Esophagus (tissue), 2 donors: ENCODE measurements around the gene RNU1-2. TPM values are rescaled to one million over a fixed set of nuclear protein-coding genes. Genes with fewer than 3 reads are reported as not detected.
"Not testable (repeated sequence)": the region's sequence is repeated elsewhere in the genome, so short reads cannot be mapped to it uniquely, and the experiment has no call there.

ENCODE experiments used
- H3K27ac ChIP-seq, 2 donors: one replicate each; pipeline ENCODE4 v1.5.1; 2013; ENCODE audit warnings: low read depth in 2 of 2, mild to moderate bottlenecking in 2 of 2, inconsistent platforms in 1 of 2, low read length in 1 of 2, moderate library complexity in 1 of 2
- H3K27me3 ChIP-seq, 2 donors: one replicate each; pipeline ENCODE4 v1.6.1; 2013; ENCODE audit warnings: low read length in 2 of 2, control low read depth in 1 of 2, mild to moderate bottlenecking in 1 of 2; ENCODE audit not compliant: insufficient read depth in 2 of 2, control insufficient read depth in 1 of 2
- H3K36me3 ChIP-seq, 2 donors: one replicate each; pipeline ENCODE4 v1.6.1; 2013; ENCODE audit warnings: low read length in 1 of 2; ENCODE audit not compliant: control insufficient read depth in 2 of 2, insufficient read depth in 2 of 2
- H3K4me1 ChIP-seq, 2 donors: one replicate each; pipeline ENCODE4 v1.6.1; 2013; ENCODE audit warnings: low read length in 1 of 2; ENCODE audit not compliant: control insufficient read depth in 2 of 2, insufficient read depth in 2 of 2
- H3K4me3 ChIP-seq, 2 donors: one replicate each; pipeline ENCODE4 v1.5.1; 2013; ENCODE audit warnings: low read length in 2 of 2, mild to moderate bottlenecking in 2 of 2, low read depth in 1 of 2, moderate library complexity in 1 of 2
- H3K9me3 ChIP-seq, 2 donors: one replicate each; pipeline ENCODE4 v1.6.1; 2013; ENCODE audit warnings: mild to moderate bottlenecking in 2 of 2, low read depth in 1 of 2, low read length in 1 of 2, moderate library complexity in 1 of 2; ENCODE audit not compliant: control insufficient read depth in 2 of 2, insufficient read depth in 1 of 2
- WGBS, 2 donors: extraction: QIAGEN DNeasy Blood & Tissue Kit; methylation state at CpG; one replicate each; pipeline ENCODE4 v1.1.7; 2013; 5-methylcytosine and 5-hydroxymethylcytosine counted together
- polyA plus RNA-seq, 2 donors: library from polyadenylated mRNA; stranded (reverse); fragments of 200-250 nt; gene quantifications; one replicate each; pipeline ENCODE4 v1.2.3, GENCODE V29; 2013
- donor health status: healthy with polysubstance abuse.
- donor health status: Bipolar disorder and iron deficiency.

The RNU1-2 gene
- polyA plus RNA-seq, 2 donors: not detected

- not testable (repeated sequence) for H3K4me1 ChIP-seq, H3K36me3 ChIP-seq, H3K4me3 ChIP-seq, H3K27ac ChIP-seq, H3K9me3 ChIP-seq, H3K27me3 ChIP-seq
Measured at GRCh38 chr1:16898298-16898697, 2.5 kb downstream of the RNU1-2 start.

DNA sequence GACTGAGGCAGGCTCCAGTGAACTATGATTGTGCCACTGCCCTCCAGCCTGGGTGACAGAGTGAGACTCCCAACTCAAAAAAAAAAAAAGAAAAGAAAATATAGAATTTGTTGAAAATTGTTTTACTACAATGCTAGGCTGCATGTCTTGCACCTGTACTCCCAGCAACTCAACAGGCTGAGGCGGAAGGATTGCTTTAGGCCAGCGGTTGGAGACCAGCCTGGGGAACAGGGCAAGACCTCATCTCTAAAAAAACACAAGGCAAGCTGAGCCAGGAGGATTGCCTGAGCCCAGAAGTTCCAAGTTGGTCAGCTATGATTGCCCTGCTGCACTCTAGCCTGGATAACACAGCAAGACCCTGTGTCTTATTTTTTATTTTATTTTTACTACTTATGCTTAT is 3.2 kb downstream of the RNU1-2 start:
- H3K4me3 ChIP-seq, H3K36me3 ChIP-seq, H3K27ac ChIP-seq, H3K4me1 ChIP-seq, H3K27me3 ChIP-seq, H3K9me3 ChIP-seq: not testable (repeated sequence)
- 79 to 87% methylated on average over 2 of the region's 2 CpGs for WGBS, 2 donors

- Histone ChIP-seq H3K27me3 (no peaks in the 10 kb centered on the region), H3K36me3 (no peaks in the 10 kb centered on the region), H3K4me1 (no peaks in the 10 kb centered on the region), H3K27ac (no peak overlapping the region), H3K9me3 (no peaks in the 10 kb centered on the region), H3K4me3 (no peak overlapping the region)
- WGBS, 2 donors: 68 to 86% methylated on average over 2 of the region's 2 CpGs
Measured at GRCh38 chr1:16900751-16901150, 5.0 kb downstream of the RNU1-2 start.

DNA sequence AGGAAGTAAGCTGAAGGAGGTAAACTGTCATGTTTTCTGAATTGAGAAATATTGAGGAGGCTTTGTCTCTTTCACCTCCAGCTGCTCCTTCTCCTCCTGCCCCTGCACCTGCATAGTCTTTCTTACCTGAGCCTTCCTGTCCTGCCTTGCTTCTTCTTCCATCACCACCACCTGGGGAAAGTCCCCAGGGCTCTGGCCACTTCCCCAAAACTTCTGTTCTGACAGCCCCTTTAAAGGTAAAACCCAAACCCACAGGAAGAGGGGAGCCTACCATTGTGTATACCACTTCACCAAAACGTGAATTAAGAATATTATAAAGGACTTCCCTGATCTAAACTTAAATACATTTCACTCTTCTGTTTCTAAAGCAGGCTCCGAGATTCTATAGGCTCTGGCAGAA is 5.6 kb downstream of the RNU1-2 start:
- 60 to 77% methylated on average over 2 of the region's 2 CpGs for WGBS, 2 donors
- H3K27me3 ChIP-seq, H3K4me1 ChIP-seq, H3K36me3 ChIP-seq, H3K9me3 ChIP-seq, H3K4me3 ChIP-seq, H3K27ac ChIP-seq: not testable (repeated sequence)

GRCh38 chr1:16903054-16903453 is 7.3 kb downstream of the RNU1-2 start:
- 77 to 79% methylated on average over 2 of the region's 2 CpGs for WGBS, 2 donors
- Histone ChIP-seq H3K36me3 (no peaks in the 10 kb centered on the region), H3K9me3 (no peaks in the 10 kb centered on the region), H3K4me3 (no peak overlapping the region), H3K27me3 (no peaks in the 10 kb centered on the region), H3K4me1 (no peaks in the 10 kb centered on the region), H3K27ac (no peak overlapping the region)

GRCh38 chr1:16903458-16903796 is 7.6 kb downstream of the RNU1-2 start:
- Histone ChIP-seq H3K27ac (peak overlapping the region in 1 of 2 donors; percentile 99), H3K27me3 (no peaks in the 10 kb centered on the region), H3K4me3 (peak overlapping the region in 1 of 2 donors; percentile 76), H3K9me3 (no peaks in the 10 kb centered on the region), H3K36me3 (no peaks in the 10 kb centered on the region), H3K4me1 (no peaks in the 10 kb centered on the region)

- WGBS, 2 donors: 0 to 1% methylated on average over 27 of the region's 27 CpGs
- H3K27me3 ChIP-seq: no peaks in the 10 kb centered on the region
- no peaks in the 10 kb centered on the region for H3K36me3 ChIP-seq
Measured at GRCh38 chr1:16904560-16905109, 8.9 kb downstream of the RNU1-2 start.

GRCh38 chr1:16905110-16905867 is 9.5 kb downstream of the RNU1-2 start:
- Histone ChIP-seq H3K36me3 (no peaks in the 10 kb centered on the region), H3K4me1 (no peaks in the 10 kb centered on the region), H3K4me3 (peak overlapping the region; percentile 65 to 76), H3K9me3 (no peaks in the 10 kb centered on the region), H3K27ac (peak overlapping the region; percentile 99 to 100), H3K27me3 (no peaks in the 10 kb centered on the region)
- 7 to 8% methylated on average over 12 of the region's 12 CpGs for WGBS, 2 donors

More at GRCh38 chr1:16904560-16905109, 8.9 kb downstream of the RNU1-2 start:
- Histone ChIP-seq H3K4me3 (peak overlapping the region; percentile 65 to 76), H3K27ac (peak overlapping the region; percentile 99 to 100), H3K4me1 (no peaks in the 10 kb centered on the region), H3K9me3 (no peaks in the 10 kb centered on the region)

- 81 to 85% methylated on average over 11 of the region's 11 CpGs for WGBS, 2 donors
- H3K27me3 ChIP-seq: no peaks in the 10 kb centered on the region
- H3K4me3 ChIP-seq: no peak overlapping the region
- H3K36me3 ChIP-seq: no peaks in the 10 kb centered on the region
- no peaks in the 10 kb centered on the region for H3K4me1 ChIP-seq
- peak overlapping the region; percentile 92 to 95 for H3K27ac ChIP-seq
- no peaks in the 10 kb centered on the region for H3K9me3 ChIP-seq
Measured at GRCh38 chr1:16905868-16906702, 10.3 kb downstream of the RNU1-2 start.
